Keratinocyte (primary cell): ENCODE data around the gene CCNY. TPM values are rescaled to one million over a fixed set of nuclear protein-coding genes. Genes with fewer than 3 reads are reported as not detected.
"Not testable (repeated sequence)": the region's sequence is repeated elsewhere in the genome, so short reads cannot be mapped to it uniquely, and the experiment has no call there.

Experiments
- DNase-seq: peaks from one replicate; pipeline ENCODE4 v3.0.0-alpha.2; 2011; ENCODE audit warnings: low read depth, missing footprints, low spot score
- FAIRE-seq: peaks from 2 replicates; lab custom pipeline; 2011; peaks lifted over from hg19 to GRCh38; lab: Jason Lieb, UNC
- H2AFZ ChIP-seq: 2 replicates; pipeline ENCODE4 v1.6.0; 2012; ENCODE audit warnings: low read length, control low read depth, inconsistent platforms; ENCODE audit not compliant: control insufficient read depth
- H3K27ac ChIP-seq: 2 replicates; pipeline ENCODE4 v1.5.1; 2011; ENCODE audit warnings: low read length; ENCODE audit not compliant: control insufficient read depth, insufficient read depth
- H3K27me3 ChIP-seq: 3 replicates; pipeline ENCODE4 v1.6.0; 2011; ENCODE audit warnings: low read length; ENCODE audit not compliant: control insufficient read depth, insufficient read depth; ENCODE audit errors: extremely low read depth
- H3K36me3 ChIP-seq, 2 experiments: 2 replicates in 1 of 2; 3 replicates in 1 of 2; pipeline ENCODE4 v1.5.1; 2011; ENCODE audit warnings: low read length in 2 of 2, mild to moderate bottlenecking in 1 of 2; ENCODE audit not compliant: control insufficient read depth in 2 of 2, insufficient read depth in 2 of 2; ENCODE audit errors: extremely low read depth in 1 of 2
- H3K4me1 ChIP-seq: 3 replicates; pipeline ENCODE4 v1.5.1; 2011; ENCODE audit warnings: low read length; ENCODE audit not compliant: control insufficient read depth, insufficient read depth; ENCODE audit errors: extremely low read depth
- H3K4me2 ChIP-seq: 3 replicates; pipeline ENCODE4 v1.6.0; 2011; ENCODE audit warnings: low read depth, low read length; ENCODE audit not compliant: control insufficient read depth, insufficient read depth; ENCODE audit errors: extremely low read depth
- H3K4me3 ChIP-seq, 3 experiments: fragments of 200-600 bp in 1 of 3; sonication (generic) in 1 of 3; 2 replicates in 2 of 3; 3 replicates in 1 of 3; pipeline ENCODE4 v1.5.1; 2011 to 2016; ENCODE audit warnings: low read length in 3 of 3, mild to moderate bottlenecking in 3 of 3, control low read depth in 2 of 3, inconsistent platforms in 1 of 3, low read depth in 1 of 3, mixed read lengths in 1 of 3, mixed run types in 1 of 3, moderate library complexity in 1 of 3; ENCODE audit not compliant: control insufficient read depth in 2 of 3, insufficient read depth in 2 of 3; ENCODE audit errors: extremely low read depth in 1 of 3
- H3K79me2 ChIP-seq: 2 replicates; pipeline ENCODE4 v1.6.0; 2012; ENCODE audit warnings: low read length; ENCODE audit not compliant: control insufficient read depth, insufficient read depth
- H3K9ac ChIP-seq: 3 replicates; pipeline ENCODE4 v1.6.0; 2011; ENCODE audit warnings: low read length; ENCODE audit not compliant: control insufficient read depth, insufficient read depth; ENCODE audit errors: extremely low read depth
- H3K9me1 ChIP-seq: 3 replicates; pipeline ENCODE4 v1.6.0; 2011; ENCODE audit warnings: low read length; ENCODE audit not compliant: control insufficient read depth, insufficient read depth; ENCODE audit errors: extremely low read depth
- H3K9me3 ChIP-seq: 2 replicates; pipeline ENCODE4 v1.5.1; 2012; ENCODE audit warnings: low read depth, low read length; ENCODE audit not compliant: control insufficient read depth
- H4K20me1 ChIP-seq: 3 replicates; pipeline ENCODE4 v1.6.0; 2011; ENCODE audit warnings: low read length; ENCODE audit not compliant: control insufficient read depth, insufficient read depth; ENCODE audit errors: extremely low read depth
- CTCF ChIP-seq, 3 experiments: IDR thresholded peaks in 1 of 3; conservative IDR thresholded peaks in 1 of 3; optimal IDR thresholded peaks in 1 of 3; 2 replicates in 2 of 3; 3 replicates in 1 of 3; pipeline versions ENCODE3 to v1.5.1; 2011; ENCODE audit warnings: low read length in 3 of 3, mild to moderate bottlenecking in 3 of 3, moderate library complexity in 2 of 3, control low read depth in 1 of 3, inconsistent platforms in 1 of 3; ENCODE audit not compliant: insufficient read depth in 2 of 3; ENCODE audit errors: extremely low read depth in 1 of 3
- EZH2 ChIP-seq: IDR thresholded peaks from one replicate; pipeline ENCODE4 v1.6.1; 2012; ENCODE audit warnings: inconsistent platforms, mild to moderate bottlenecking, low read length, moderate library complexity
- dilution Hi-C: fragments of 300-500 bp; cut with MboI; formaldehyde crosslinking; loops from one replicate; pipeline ENCODE4 v1.7.0; 2020; ENCODE audit warnings: low sequenced_read_pairs; ENCODE audit not compliant: extremely low pct_ligation_motif_present
- polyA plus RNA-seq, 5 experiments: library from polyadenylated mRNA; depleted of rRNA in 3 of 5; stranded (reverse) in 3 of 5; stranded (forward) in 1 of 5; unstranded in 1 of 5; fragments of >200 nt; gene quantifications; 1 replicate in 1 of 5; 2 replicates in 3 of 5; 3 replicates in 1 of 5; pipeline versions ENCODE4 v1.2.1 to v1.2.3, GENCODE V29; 2011 to 2012; ENCODE audit warnings: missing spikeins in 2 of 5, low read depth in 1 of 5, low replicate concordance in 1 of 5

CCNY gene
- polyA plus RNA-seq, 1 donor (not counting 4 experiments of a cell fraction or from before 2014, with no cell fraction given), result 58.9 TPM

- FAIRE-seq, H3K9me3 ChIP-seq, H3K4me2 ChIP-seq, H3K4me3 ChIP-seq, H4K20me1 ChIP-seq, H3K36me3 ChIP-seq, H3K27me3 ChIP-seq, H3K27ac ChIP-seq, H3K9ac ChIP-seq, dilution Hi-C loops, H2AFZ ChIP-seq, DNase-seq, H3K9me1 ChIP-seq: not testable (repeated sequence)
- H3K79me2 ChIP-seq, result peaks cover 54% of the 10 kb centered on the region
- H3K4me1 ChIP-seq, result peaks cover 17% of the 10 kb centered on the region
Observed at GRCh38 chr10:35407696-35408095, 71.4 kb downstream of the CCNY start.

- H3K4me1 ChIP-seq, result peaks cover 31% of the 10 kb centered on the region
- no peak overlapping the region for H3K4me3 ChIP-seq
- no peaks in the 10 kb centered on the region for H3K36me3 ChIP-seq
- H3K4me2 ChIP-seq, result no peak overlapping the region
- H3K9me1 ChIP-seq, result no peaks in the 10 kb centered on the region
- no peak overlapping the region for H3K27ac ChIP-seq
- H4K20me1 ChIP-seq, result peaks cover 3% of the 10 kb centered on the region
- H3K27me3 ChIP-seq, result no peaks in the 10 kb centered on the region
- FAIRE-seq (peak; percentile 78), DNase-seq (peak; percentile 57)
- dilution Hi-C loops, result no loop called here
- peaks cover 56% of the 10 kb centered on the region for H3K79me2 ChIP-seq
- H2AFZ ChIP-seq, result no peak overlapping the region
- TF ChIP-seq EZH2 (no peak), CTCF (optimal IDR thresholded peaks at IDR 0.05 in 1 of 3, IDR thresholded peaks at IDR 0.05 in 1 of 3, conservative IDR thresholded peaks at IDR 0.05 in 1 of 3; ENCODE audit: extremely low read depth in 1 of 3, insufficient read depth in 2 of 3, low read length in 3 of 3) (no peak)
- H3K9me3 ChIP-seq, result no peaks in the 10 kb centered on the region
- no peak overlapping the region for H3K9ac ChIP-seq
Observed at GRCh38 chr10:35409094-35409582, 72.8 kb downstream of the CCNY start.

GRCh38 chr10:35409808-35410207 is 73.5 kb downstream of the CCNY start:
- H2AFZ ChIP-seq, result no peak overlapping the region
- H4K20me1 ChIP-seq, result peaks cover 3% of the 10 kb centered on the region
- no peak overlapping the region for H3K4me2 ChIP-seq
- TF ChIP-seq EZH2 (no peak), CTCF (optimal IDR thresholded peaks at IDR 0.05 in 1 of 3, IDR thresholded peaks at IDR 0.05 in 1 of 3, conservative IDR thresholded peaks at IDR 0.05 in 1 of 3; ENCODE audit: extremely low read depth in 1 of 3, insufficient read depth in 2 of 3, low read length in 3 of 3) (no peak)
- dilution Hi-C loops, result no loop called here
- DNase-seq (no peak), FAIRE-seq (no peak)
- H3K79me2 ChIP-seq, result peaks cover 58% of the 10 kb centered on the region
- H3K4me1 ChIP-seq, result peaks cover 31% of the 10 kb centered on the region
- H3K27ac ChIP-seq, result no peak overlapping the region
- no peak overlapping the region for H3K9ac ChIP-seq
- no peaks in the 10 kb centered on the region for H3K27me3 ChIP-seq
- H3K36me3 ChIP-seq, result no peaks in the 10 kb centered on the region
- no peak overlapping the region for H3K4me3 ChIP-seq
- peaks cover 3% of the 10 kb centered on the region for H3K9me1 ChIP-seq
- no peaks in the 10 kb centered on the region for H3K9me3 ChIP-seq
